ENCODE results near the gene CELF1. TPM values are rescaled to one million over a fixed set of nuclear protein-coding genes. Genes with fewer than 3 reads are reported as not detected.

CELF1 gene
- polyA plus RNA-seq, 1 donor from 2014 or later: 209 TPM

GRCh38 chr11:47503227-47503626 lies 49.7 kb downstream of the CELF1 start:
- Histone ChIP-seq H3K4me3 (ENCODE audit: low read length) (no peak overlapping the region), H3K27me3 (ENCODE audit: insufficient read depth, low read depth, low read length) (no peaks in the 10 kb centered on the region), H3K36me3 (ENCODE audit: insufficient read depth, low read length) (no peaks in the 10 kb centered on the region), H4K20me1 (ENCODE audit: insufficient read depth) (no peaks in the 10 kb centered on the region), H3K79me2 (replicated peaks; ENCODE audit: insufficient read depth, low read length) (peaks cover 57% of the 10 kb centered on the region), H3K9me3 (ENCODE audit: low read length) (no peaks in the 10 kb centered on the region), H3K9me2 (ENCODE audit: insufficient read depth, low read length) (no peaks in the 10 kb centered on the region), H3K9ac (ENCODE audit: low read length) (no peak overlapping the region), H2AFZ (ENCODE audit: low read depth, low read length) (no peak overlapping the region), H3K4me2 (ENCODE audit: low read length) (no peak overlapping the region), H3K27ac (ENCODE audit: low read length) (no peak overlapping the region), H3F3A (ENCODE audit: insufficient read depth, low read length, poor library complexity, severe bottlenecking) (no peaks in the 10 kb centered on the region)
- TF ChIP-seq TAF1 (IDR thresholded peaks at IDR 0.05; ENCODE audit: low read depth) (no peak), EZH2 (IDR thresholded peaks at IDR 0.05; ENCODE audit: borderline replicate concordance, insufficient read depth, low read length, poor library complexity, severe bottlenecking) (no peak), MXI1 (conservative IDR thresholded peaks at IDR 0.05; ENCODE audit: poor library complexity, severe bottlenecking) (no peak), CTCF (IDR thresholded peaks at IDR 0.05; ENCODE audit: poor library complexity, severe bottlenecking) (no peak), REST (IDR thresholded peaks at IDR 0.05; ENCODE audit: borderline replicate concordance) (no peak), EP300 (conservative IDR thresholded peaks at IDR 0.05; ENCODE audit: poor library complexity, severe bottlenecking) (no peak), SMC3 (conservative IDR thresholded peaks at IDR 0.05; ENCODE audit: poor library complexity) (no peak), POLR2AphosphoS5 (IDR thresholded peaks at IDR 0.05) (no peak), RAD21 (conservative IDR thresholded peaks at IDR 0.05) (no peak)

- TF ChIP-seq MXI1 (conservative IDR thresholded peaks at IDR 0.05; ENCODE audit: poor library complexity, severe bottlenecking) (no peak), REST (IDR thresholded peaks at IDR 0.05; ENCODE audit: borderline replicate concordance) (no peak), CTCF (IDR thresholded peaks at IDR 0.05; ENCODE audit: poor library complexity, severe bottlenecking) (no peak)
- H4K20me1 ChIP-seq (ENCODE audit: insufficient read depth): no peaks in the 10 kb centered on the region
These were observed 50.2 kb downstream of the CELF1 start for GRCh38 chr11:47502767-47503166.

More at GRCh38 chr11:47502767-47503166, 50.2 kb downstream of the CELF1 start:
- Histone ChIP-seq H3K27me3 (ENCODE audit: insufficient read depth, low read depth, low read length) (no peaks in the 10 kb centered on the region), H3K4me3 (ENCODE audit: low read length) (no peak overlapping the region), H3F3A (ENCODE audit: insufficient read depth, low read length, poor library complexity, severe bottlenecking) (no peaks in the 10 kb centered on the region), H3K36me3 (ENCODE audit: insufficient read depth, low read length) (no peaks in the 10 kb centered on the region), H3K27ac (ENCODE audit: low read length) (no peak overlapping the region), H3K9ac (ENCODE audit: low read length) (no peak overlapping the region), H2AFZ (ENCODE audit: low read depth, low read length) (no peak overlapping the region), H3K79me2 (replicated peaks; ENCODE audit: insufficient read depth, low read length) (peaks cover 57% of the 10 kb centered on the region), H3K9me3 (ENCODE audit: low read length) (no peaks in the 10 kb centered on the region), H3K9me2 (ENCODE audit: insufficient read depth, low read length) (no peaks in the 10 kb centered on the region), H3K4me2 (ENCODE audit: low read length) (no peak overlapping the region)

Data from neural cell (in vitro differentiated cells).